Limb (tissue), 2 donors: ENCODE results near the gene OTUD6A.

Experiments
- DNase-seq, 2 donors: peaks; one replicate each; pipeline ENCODE4 v3.0.0-alpha.2; 2016; ENCODE audit errors: extremely low spot score in 2 of 2

Gene OTUD6A, protein sequence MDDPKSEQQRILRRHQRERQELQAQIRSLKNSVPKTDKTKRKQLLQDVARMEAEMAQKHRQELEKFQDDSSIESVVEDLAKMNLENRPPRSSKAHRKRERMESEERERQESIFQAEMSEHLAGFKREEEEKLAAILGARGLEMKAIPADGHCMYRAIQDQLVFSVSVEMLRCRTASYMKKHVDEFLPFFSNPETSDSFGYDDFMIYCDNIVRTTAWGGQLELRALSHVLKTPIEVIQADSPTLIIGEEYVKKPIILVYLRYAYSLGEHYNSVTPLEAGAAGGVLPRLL

DNA sequence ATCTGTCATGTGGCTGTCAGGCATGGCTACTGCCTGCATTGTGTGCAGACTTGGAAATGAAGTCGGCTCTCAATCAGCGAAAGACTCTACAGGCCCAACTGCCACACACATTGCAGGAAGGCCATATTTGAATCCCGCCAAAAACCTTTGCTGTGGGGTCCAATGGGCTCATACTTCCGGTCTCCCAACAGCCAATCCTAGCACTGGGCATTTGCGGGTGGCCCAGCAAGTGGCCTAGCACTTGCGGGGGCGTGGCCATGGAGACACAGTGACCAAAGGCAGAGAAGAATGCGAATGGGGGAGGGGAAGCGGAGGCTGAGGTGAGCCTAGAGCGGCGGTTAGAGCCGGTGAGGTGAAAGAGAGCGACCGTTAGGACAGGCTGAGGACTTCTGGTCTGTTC lies at the start of gene OTUD6A:
OTUD6A (plus strand) TSS at position 382 of the 400 bp plus-strand sequence. CDS start 68 bp downstream, outside the sequence.
- DNase-seq, result no peak

DNA sequence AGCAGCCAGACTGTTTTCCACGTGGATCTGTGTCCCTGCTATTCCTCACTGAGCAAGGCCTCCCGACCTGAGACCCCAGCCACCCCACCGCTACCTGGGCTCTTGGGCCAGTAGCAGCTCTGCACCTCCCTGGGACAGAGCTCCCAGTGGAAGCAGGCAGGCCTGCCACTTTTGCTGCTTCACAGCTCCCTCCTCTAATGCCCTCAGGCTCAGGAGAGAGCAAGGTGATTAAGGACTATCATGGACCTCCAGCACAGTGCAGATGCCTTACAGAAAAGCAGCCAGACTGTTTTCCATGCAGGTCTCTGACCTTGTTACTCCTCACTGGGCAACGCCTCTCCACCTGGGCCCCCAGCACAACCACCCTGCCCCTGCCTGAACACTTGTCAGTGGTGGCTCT lies 49.5 kb upstream of the OTUD6A start:
- DNase-seq, result no peak

DNA sequence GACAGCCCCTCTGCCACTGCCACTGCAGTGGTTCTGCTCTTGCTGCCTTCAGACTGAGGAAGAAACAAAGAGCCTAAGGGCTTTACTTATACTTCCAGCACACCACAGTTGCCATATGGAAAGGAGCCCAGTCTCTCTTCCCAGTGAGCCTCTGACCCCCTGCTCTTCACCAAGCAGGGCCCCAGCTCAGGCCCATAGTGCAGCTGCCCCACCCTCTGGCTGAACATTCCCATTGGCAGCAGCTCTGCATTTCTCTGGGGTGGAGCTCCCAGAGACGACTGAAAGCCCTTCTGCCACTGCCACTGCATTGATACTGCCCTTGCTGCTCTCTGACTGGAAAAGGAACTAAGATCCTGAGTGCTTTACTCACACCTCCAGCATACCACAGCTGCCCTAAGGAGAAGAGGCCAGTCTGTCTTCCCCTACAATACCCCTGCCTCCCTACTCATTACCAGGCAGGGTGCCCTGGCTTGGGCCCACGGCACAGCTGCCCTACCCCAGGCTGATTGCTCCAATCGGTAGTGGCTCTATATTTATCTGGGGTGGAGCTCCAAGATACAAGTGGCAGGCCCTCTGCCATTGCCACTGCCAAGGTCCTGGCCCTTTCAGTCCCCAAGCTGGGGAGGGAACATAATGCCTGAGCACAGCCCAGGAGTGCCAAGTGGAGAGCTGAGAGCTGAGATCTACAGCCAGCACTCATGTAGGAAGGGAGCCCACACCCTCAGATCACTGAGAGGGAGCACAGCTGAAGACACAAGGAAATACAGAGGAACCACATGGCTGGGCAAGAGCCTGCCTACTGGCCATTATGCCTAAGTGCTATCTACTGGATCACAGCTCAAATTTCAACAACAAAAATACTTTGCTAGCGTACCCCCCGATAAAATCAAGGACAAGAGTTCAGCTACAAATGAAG lies 48.5 kb upstream of the OTUD6A start:
- no peak for DNase-seq

DNA sequence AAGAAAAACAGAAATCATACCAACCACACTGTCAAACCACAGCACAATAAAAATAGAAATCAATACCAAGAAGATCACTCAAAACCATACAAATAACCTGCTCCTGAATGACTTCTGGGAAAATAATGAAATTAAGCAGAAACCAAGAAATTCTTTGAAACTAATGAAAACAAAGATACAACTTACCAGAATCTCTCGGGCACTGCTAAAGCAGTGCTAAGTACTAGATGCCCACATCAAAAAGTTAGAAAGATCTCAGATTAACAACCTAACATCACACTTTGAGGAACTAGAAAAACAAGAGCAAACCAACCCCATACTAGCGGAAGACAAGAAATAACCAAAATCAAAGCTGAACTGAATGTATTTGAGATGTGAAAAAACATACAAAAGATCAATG lies 45.7 kb upstream of the OTUD6A start:
- no peak for DNase-seq

DNA sequence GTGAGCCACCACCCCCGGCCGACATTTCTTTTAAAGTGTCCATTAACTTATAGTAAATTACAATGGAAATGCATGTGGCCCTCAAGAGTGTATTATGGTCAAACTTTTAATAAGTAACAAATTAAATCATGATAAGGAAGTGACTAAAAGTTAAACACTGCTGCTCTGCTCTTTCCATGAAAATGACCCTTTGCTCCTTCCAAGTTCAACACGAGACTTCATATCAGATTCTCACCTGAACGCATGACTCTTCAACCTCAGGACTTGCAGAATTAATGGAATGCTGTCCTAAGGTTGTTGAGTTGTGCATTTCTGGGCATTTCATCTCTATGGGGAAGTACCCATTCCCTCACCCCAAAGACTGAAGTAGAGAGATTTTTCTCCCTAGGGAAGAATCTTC lies 39.6 kb upstream of the OTUD6A start:
- no peak for DNase-seq

DNA sequence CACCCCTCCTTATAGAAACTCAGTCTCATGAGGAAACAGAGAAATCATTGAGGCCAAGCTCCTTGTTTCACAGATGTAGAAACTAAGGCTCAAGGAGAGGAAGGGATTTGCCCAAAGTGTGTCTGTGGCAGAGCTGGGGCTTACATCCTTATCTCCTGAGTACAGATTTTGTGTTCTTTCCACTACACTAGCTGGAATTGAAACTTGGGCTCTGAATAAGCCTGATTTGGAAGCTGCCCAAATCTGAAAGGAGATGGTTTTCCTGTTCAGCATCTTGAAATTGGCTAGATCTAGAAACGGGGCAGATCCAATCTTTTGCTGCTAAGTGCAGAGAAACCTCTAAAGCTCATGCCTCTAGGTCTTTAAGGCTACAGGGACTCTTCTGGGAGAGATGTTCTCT lies 36.8 kb upstream of the OTUD6A start:
- DNase-seq, result no peak

DNA sequence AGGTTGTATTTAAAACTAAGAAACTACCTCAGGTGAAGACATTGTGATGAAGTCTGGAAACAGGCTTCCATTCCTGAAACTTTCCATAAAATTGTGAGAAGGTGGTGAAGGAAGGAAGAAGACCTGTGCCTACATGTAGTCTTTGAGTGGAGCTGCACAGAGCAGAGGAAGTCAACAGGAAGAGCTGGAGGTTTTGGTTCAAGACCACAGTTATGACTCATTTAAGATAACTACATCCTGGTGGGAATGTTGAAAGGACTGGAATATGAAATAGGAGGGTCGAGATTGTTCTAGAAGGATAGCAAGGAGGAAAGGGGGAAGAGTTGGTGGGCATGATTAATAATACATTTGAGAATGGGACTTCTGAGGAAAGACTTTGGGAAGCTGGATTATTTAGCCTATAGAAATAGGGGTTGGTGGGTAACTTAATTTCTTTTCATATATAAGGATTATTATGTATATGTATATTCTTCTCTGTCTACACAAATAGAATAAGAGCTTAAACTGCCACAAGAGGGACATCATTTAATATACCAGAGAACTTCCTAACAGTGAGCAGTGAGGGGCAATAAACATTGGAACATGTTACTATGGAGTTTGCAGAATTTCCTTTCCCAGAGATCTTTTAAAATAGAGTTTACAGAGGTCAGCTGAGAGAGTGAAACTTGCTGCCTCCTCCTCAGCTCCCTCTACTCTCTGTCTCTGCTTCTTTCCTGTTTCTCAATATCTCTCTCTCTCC lies 36.0 kb upstream of the OTUD6A start:
- no peak for DNase-seq

DNA sequence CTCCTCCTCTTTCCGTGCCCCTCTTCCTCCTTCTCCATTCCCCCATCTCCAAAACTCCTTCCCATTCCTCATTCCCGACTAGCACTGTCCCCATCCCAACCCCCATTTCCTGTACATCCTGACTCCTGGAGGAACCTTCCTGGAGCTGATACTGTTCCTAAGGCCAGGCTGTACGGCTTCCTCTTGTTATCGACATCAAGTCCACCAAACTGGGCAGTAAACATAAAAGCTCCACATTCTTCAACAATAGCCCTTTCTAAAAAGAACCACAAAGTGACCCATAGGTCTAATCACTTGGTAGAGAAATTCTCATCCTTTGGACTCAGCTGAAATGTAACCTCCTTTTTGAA lies 35.4 kb upstream of the OTUD6A start:
- DNase-seq, result no peak

DNA sequence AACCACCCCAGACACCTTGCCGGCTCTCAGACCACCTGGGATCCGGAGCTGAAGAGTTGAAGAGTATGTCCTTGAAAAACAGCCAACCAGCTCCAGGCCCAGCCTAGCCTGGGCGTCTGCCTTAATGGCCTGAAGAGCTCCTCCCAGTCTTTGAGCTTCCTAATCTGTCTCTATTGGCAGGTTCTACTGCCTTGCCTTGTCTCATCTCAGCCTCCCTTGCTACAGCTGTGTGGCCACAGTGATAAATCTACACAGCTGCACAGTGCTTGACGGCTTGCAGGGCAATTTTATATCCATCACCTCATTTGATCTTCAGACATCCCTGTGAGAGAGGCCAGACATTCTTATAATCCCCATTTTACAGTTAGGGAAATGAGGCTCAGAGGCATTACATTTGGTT lies 32.4 kb upstream of the OTUD6A start:
- DNase-seq, result peak in 1 of 2 donors; percentile 25

DNA sequence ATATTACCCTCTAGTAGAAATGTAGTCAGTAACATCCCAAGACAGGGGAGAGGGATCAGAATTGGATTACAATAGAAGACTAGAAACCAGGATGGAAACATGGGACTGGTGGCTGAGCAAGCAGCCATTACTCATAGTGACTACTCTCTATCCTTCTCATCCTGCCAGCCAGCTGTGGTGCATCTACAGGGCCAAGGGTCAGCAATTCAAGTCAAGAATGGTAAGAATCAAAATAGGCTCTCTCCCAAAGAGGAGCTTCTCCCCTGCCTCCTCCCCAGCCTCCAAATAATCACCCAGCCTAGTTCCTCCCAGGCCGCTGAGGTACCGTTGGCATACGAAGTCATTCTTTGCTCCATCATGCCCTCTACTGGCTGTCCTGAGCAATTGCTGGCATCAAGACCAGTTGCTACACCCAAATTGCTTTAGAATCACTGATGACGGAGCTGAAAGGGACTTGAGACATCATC lies 31.9 kb upstream of the OTUD6A start:
- peak; percentile 38 to 54 for DNase-seq

DNA sequence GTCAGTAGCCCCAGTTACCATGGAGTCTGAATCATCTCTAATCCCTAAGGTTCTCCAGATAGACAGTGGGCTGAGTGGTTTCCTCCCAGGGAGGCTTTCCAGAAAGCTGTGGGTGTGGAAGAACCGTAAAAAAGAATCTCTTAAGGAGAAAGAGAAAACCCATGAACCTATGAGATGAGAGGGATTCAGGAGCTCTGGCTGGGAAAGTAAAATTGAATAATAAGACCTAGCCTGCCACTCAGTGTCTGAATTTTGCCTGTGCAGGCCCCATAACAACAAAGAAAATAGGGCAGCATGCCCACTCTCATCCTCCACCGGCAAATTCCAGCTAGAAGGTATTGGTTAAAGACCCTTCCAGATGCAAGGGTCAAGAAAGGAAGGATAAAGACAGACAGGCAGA lies 29.5 kb upstream of the OTUD6A start:
- DNase-seq, result no peak

DNA sequence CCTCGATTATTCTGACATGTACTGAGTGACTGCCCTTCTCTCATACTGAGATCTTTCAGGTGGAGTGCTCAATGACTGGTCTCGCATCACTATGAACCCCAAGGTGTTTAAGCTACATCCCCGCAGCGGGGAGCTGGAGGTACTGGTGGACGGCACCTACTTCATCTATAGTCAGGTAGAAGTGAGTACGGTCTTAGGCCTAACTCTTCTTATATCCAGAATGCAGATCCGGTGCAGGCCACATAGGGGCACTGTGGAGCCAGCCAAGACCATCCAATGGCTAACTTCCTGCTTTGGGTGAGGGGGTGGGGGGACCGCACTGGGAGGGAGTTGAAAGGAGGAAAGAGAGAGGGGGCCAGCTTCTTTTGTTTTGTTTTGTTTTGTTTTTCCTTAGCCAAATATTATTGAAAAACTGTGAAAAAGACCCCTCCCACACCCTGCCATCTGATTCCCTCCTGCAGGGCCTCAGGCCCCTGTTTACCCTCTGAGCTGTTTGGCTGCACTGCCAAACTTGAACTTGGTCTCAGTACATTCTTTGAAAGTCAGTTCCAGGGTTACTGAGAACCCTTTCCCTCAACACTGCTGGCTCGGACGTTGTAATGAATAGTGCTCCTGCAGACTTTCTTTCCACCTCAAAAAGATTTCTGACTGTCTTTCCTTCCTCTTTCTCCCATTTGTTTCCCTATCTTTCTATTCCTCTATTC lies 28.8 kb upstream of the OTUD6A start:
- DNase-seq, result peak in 1 of 2 donors; percentile 45

DNA sequence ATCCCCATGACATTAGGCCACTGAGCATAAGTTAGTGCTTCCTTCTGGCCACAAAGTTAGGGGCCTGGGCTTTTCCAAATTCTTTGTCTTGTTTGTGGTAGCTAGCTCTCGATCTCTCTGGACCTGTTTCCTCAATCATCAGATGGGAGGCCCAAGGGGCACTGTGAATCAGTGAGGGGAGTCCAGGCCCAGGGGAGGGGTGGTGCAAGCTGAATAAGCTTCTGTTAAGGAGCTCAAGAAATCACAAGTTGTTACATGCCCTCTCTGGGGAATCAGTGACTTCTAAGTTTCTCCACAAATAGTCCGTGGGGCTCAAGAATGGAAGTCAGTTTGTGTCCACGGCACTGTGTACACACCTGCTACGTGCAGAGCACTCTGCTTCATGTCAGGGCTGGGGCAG lies 27.6 kb upstream of the OTUD6A start:
- DNase-seq, result no peak

DNA sequence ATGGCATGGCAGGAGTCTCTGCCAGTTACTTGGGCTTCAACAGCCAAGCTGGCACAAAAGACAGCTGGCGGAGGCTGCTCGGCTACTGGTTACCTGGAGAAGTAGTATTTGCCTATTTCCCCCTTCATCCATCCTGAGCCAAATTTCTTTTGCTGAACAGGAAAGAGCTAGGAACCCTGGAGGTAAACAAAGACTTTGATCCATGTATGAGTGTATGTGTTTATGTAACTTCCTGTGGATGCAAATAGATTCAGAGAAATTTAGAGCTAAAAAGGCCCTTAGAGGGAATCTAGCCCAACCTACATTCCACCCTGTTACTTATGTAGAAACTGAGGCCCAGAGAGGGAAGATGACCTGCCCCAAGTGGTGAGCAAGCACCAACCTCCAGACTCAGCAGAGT lies 23.7 kb upstream of the OTUD6A start:
- no peak for DNase-seq

DNA sequence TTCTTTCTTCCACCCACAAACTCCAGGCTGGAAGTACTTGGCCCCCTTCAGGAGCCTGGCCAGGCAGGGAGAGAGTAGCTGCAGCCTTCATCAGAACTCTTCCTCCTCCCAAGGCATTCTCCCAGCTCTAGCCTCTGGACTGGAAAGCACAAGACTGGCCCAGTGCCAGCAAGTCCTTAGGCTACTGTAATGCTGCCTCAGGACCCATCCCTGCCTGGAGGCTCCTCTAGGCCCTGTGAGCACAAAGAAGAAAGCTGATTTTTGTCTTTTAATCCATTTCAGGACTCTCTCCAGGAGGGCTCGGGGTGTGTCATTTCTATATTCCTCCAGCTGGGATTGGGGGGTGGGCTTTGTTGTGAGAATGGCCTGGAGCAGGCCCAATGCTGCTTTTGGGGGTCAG lies 23.3 kb upstream of the OTUD6A start:
- DNase-seq, result no peak

DNA sequence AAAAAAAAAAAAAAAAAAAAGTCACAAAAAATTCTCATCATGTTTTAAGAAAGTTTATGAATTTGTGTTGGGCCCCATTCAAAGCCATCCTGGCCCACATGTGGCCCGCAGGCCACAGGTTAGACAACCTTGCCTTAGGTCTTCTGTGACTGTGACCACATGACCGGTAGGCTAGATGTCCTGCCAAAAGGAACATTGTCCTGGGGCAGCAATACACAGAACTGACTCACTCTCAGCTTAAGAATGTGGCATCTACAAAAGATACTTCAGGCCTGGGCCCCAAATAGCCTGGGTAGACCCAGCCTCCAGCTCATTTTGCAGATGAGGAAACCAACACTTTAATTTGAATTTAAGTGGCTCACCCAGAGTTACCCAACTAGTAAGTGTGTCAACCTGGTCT lies 22.5 kb upstream of the OTUD6A start:
- DNase-seq, result no peak

DNA sequence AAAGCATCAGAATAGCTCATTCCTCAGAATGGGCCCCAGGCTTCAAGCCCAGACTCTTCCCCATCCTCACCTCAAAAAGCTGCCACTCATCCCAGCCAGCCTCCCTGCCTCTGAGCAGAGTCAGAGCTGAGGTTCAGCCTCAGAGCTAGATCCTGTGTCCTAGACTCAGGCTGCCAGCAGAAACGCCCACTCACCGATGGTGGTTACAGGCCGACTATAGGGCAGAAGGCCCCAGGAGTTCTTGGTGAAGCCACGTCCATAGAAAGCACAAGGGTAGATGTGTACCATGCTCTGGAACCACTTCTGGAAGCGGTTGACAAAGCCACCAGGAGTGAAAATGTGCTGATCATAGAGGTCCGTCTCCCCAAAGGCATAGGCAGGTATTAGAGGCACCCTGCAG lies 20.3 kb upstream of the OTUD6A start:
- DNase-seq, result no peak

DNA sequence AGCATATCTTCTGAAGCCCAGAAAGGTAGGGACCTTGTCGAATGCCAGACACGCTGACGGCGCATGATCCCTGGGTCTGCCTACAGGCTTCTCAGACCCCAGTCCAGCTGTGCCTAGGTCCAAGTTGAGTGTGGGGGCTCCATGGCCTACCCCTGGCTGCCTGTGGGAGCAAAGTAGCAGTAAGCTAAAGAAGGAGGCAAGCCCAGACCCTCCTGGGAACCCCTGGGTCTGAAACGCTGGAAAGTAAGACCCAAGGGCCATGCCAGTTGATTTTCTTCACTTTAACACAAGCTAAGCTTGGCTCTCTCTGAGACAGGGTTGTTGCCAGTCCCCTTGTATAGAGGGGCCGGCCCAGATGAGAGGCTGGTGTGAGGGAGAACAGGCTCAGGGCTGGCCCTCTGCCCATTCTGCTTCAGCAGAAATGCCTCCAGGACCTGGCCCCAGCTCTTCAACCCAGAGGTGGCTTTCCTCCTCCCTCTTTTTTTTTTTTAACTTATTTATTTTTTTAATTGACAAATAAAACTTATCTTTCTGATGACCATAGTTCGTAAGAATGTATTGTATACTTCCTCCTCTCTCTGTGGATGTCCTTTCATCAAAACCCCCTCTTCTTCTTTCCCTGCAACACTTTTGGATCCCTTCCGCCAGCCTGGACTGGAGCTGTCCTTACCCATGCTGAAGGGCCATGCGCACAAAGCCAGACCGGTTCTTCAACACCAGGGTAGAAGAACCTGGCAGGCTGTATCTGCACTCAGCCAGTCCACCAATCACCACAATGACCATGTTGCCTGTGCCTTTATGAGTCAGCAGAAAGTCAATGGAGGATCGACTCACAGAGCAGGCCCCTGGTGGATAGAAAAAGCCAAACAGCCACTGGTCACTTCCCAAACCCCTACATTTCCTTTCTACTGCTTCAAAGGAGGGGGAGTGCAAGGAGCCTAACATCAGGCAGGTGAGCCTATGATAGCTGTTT lies 19.6 kb upstream of the OTUD6A start:
- DNase-seq, result no peak

DNA sequence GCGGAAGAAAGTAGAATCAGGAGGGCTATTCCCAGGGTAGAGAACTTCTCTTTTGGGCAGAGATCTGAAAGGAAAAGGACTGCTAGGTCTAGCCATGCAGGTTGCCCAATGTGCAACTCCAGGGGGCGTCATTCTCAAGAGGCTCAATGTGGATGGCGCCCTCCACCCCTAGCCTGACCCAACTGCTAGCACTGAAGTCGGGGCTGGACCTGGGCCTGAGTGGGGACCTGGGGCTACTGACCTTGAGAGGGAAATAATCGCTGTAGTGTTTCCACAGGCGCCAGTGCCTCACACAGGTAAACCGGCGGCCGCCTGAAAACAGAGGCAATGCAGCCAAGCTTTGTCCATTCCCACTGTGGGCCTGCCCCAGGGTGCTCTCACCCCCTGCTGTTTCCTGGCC lies 18.6 kb upstream of the OTUD6A start:
- no peak for DNase-seq

DNA sequence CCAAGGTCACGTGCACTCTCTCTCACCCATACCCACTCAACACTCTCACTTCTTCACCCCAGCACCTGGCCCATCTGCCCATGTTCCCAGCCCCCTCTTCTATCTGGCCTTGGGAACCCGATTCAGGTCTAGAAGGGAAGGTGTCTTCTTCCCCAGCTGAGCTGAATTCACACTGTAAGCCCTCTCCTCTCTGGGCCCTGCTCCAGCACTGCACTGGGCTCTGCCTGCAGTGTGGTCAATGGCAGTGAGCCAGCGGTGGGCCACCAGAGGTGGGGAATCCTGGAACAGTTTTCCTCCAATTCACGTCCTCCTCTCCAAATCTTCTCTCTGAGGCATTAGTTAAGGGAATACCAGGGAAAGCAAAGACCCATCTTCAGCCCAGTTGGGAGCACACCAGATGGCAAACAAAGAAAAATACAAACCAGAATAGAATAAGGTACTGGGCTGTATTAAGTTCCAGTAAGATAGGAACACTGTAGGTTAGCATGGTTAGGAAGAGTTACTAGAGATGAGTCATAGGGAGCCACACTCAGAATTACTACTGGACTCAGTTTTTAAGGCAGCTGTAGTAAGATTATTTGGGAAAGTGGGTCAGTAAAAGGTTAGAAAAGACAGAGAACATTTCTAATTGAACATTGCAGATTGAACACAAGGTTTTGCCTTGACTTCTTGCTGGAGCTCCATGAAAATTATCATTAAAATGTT lies 17.6 kb upstream of the OTUD6A start:
- DNase-seq, result no peak
